IPS DF 4.7 (cell line): Measurements from ENCODE around the gene SLC38A2.

ENCODE experiments used
- DNase-seq: peaks from one replicate; pipeline ENCODE4 v3.0.0-alpha.2; 2013; ENCODE audit warnings: low spot score; ENCODE audit errors: extremely low read depth

Gene SLC38A2

DNA sequence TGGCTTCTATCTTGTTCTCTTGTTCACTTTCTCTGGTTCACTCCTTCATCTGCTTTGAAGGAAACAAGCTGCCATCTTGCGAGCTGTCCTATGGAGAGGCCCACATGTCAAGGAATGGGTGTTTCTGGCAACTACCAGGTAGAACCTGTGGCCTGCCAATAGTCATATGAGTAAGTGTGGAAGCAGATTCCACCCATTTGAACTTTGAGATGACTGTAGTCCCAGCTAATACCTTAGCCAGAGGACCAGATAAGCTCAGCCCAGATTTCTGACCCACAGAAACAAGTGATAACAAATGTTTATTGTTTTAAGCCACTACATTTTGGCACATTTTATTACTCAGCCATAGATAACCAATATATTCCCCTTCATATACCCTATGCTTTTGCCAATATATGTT is 4.0 kb upstream of the SLC38A2 start:
- no peak for DNase-seq

DNA sequence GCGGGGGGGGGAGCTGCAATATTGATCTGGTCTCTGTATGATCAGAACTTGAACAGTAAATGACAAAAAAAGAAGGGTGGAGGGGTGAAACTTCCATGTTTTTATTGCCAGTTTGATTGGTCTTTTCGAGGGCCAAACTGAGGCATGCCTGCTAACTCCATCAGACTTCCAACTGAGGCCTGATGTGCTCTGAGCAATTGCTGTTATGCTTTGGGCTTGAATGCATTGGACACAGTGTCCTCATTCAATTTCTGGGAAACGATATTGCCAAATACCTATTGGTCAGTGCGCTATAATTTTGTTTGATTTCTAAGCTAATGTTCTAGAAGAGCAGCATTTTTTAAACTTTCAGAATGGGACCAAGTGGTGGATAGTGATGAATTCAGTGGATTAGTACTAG is 2.1 kb upstream of the SLC38A2 start:
- DNase-seq = no peak

DNA sequence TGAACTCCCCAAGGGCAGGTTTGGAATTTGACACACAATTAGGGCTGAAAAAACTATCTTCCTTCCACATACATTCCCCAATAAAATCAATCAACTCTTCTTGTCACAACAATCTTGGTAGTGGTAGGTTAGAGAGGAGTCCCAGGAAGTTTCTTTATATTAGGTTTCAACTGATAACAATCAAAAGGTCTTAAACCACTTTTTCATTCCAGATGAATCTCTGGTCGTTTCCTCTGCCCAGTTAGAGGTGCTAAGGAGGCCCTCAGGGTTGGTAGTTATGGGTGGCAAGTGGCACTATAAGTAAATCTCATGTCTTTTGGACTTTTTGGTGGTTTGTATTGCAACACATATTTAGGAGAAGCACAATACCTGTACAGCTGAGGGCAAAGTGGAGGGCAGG is 1.7 kb upstream of the SLC38A2 start:
- DNase-seq = no peak

- no peak for DNase-seq
Measured at GRCh38 chr12:46373301-46374296, 1.0 kb upstream of the SLC38A2 start.

DNA sequence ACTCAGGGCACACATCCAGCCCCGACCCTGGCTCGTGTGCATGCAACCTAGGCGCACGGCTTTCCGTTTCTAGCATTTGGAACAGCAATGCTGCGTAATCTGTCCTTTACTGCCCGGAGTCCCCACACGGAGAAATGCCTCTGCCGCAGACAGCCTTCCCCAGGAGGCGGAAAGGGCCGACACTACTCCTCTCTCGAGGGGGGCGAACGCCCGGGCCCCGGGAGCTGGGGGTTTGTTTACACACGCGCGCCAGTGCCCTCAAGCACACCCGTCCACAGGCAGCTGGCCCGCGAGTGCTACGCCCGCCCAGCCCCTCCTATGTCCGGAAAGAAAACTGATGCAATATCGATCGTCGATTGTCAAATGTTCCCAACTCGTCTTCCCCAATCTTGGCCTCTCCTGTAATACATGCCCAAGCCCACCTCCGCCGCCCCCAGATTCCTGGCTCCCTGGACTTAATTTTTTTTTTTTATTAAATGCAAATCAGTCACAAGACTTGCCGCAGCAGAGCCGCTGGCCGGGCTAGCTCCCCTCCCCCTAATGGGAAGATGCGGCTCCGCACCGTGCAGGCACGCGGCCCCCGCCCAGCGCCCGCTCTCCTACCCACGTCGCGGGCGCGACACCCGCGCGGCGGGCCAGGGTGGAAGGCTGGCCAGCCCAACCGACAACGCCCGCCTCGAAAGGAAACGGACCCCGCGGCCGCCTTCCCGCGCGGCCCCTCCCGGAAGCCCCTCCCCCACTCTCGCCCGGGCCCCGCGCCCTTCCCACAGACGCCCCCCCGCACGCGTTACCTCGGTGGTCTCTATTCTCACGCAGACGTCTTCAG is 642 bp downstream of the SLC38A2 start:
- DNase-seq = no peak

DNA sequence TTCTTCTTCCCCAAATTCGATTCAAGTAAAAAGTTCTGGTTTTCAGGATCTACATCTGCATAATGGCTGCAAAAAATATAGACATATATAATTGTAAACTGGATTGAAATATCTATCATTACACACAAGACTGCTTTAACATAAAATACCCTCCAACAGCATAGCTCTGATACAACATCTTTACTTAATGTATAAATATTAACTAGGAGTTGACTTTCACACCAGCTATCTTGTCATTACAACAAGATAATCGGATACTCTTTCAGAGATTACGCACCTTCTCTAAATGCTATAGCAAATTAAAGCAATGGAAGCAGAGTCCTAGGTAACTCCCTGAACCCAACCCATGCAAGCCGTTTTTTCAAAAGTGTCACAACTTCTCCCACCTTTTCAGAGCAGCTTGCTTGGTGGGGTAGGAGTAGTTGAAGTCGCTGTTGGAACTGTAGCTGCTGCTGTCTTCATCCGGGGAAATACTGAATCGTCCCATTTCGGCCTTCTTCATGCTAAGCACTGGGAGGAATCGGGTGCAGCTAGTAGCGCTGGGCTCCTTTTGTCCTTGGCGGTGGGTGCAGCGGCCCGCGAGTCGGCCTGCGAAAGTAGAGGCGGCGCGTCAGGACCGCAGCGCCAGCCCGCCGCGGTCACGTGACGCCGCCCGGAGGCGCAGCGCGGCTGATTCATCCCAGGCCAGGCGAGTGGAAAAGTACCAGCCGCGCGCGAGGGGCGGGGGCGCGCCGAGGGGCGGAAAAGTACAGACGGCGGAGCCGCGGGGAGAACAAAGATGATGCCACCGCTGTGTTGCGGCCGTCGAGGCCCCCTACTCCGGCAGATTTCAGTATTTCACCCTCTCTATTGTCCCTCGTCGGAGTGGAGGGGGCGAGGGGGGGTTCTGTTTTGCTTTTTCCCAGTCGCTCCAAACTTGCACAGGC is 1.5 kb downstream of the SLC38A2 start:
- no peak for DNase-seq

DNA sequence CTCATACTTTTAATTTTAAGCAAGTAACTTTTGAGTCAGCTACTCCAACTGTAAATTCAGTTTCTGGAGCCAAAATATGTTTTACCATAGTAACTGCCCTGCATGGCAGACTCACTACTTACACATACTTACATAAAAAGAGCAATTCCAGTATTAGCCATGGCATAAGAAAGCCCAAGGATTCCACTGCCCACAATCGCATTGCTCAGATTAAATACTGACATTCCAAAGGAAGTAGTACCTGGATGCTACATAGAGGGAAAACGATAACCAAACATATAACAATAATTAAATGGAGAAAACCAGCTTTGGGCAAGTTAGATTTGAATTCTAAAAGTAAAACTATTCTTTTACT is 2.2 kb downstream of the SLC38A2 start:
- no peak for DNase-seq

DNA sequence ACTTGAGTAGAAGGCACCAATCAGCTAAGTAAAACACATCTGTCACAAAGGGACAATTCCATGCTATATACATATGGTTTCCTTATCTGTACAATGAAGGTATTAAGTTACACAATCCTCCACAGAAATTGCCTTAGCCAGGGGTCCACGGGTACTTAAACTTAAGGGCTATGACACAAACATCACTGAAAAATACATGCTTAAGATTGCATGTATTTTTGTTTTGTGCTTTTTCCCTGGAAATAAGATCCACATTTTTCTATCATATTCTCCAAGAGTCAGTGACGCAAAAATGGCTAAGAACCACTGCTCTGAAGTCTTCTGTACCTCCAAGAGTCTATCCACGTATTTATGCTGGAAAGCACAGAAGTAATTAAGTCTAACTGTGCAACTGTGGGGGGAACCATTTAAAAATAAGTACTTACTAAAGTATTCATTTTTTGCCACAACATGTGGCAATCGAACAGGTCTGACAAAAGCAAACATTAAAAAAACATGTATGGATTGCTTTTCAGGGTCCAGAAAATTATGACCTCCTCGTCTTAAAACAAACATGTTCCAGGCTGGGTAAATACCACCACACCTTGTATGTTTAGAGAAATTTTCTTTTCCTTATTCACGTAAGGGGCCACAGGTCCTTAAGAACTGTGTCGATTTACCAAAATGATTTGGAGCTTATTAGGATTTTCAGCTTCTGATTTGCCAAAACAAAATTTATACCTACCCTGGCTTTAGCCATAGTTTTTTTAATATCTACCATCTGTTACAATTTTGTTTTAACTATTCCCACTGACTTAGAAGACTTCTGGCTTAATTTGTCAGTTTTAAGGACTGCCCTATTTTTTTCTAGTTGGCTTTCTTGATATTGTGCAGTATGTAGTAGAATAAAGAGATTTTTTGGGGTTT is 2.8 kb downstream of the SLC38A2 start:
- no peak for DNase-seq

DNA sequence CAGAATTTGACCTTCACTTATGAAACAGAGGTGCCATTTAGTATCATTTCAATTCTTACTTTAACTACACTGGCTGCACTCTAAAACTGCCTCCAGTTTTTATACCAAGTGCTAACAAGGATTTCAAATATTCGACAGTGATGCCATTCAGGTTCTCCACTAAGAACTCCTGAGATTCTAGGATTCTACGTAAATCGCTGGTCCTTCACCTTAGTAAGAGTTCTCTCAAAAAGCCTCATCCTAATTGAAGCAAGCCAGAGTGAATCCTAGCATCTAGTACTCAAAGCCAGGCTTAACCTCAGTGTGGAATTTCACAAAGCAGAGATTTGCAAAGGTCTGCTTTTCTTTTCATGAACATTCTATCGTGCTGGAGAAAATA is 3.5 kb downstream of the SLC38A2 start:
- DNase-seq = no peak

- DNase-seq = no peak
Measured at GRCh38 chr12:46368684-46369083, 3.9 kb downstream of the SLC38A2 start.

DNA sequence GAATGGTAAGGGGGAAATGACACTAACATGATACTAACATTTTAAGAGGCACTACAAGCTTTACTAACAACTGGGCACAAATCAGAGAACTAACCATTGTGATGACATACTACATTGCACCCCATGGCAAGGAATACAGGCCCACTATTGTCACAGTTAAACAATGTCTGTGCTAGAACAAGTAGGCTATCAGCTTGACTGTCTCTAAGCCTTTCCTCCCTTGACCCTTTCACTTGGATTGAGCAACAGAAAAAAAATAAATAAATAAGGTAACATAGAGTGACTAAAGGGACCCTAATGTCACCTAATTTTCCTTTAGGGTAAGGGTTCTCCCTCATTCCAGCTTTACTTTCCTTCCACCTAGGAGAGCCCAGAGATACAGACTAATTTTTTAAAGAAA is 4.4 kb downstream of the SLC38A2 start:
- no peak for DNase-seq

DNA sequence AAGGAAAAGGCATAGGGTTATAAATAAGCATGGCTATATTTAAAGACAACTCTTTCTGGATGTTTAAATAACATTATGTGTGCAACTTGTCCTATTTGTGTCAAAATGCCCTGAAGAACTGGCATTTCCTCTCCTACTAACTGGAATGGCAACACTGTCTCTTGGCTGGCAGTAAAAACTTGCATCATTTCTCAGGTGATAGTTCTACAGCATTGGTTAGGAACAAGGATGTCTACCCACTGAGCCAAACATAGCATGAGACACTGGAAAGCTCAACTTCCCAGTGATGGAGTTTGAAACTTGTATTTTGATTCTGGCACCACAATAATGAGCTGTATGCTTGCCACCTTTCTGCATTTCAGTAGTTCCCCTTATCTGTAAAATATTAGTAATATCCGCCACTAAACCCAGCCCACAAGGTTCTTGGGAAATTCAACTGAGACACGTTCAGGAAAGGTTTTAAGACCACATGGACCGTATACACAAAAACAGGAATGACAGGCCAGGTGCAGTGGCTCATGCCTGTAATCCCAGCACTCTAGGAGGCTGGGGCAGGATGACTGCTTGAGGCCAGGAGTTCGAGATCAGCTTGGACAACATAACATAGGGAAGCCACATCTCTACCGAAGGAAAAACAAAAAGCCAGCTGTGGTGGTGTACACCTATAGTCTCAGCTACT is 5.1 kb downstream of the SLC38A2 start:
- DNase-seq = no peak

GRCh38 chr12:46366771-46367170 is 5.8 kb downstream of the SLC38A2 start:
- no peak for DNase-seq

GRCh38 chr12:46365951-46366379 is 6.6 kb downstream of the SLC38A2 start:
- no peak for DNase-seq

GRCh38 chr12:46364777-46365580 is 7.6 kb downstream of the SLC38A2 start:
- no peak for DNase-seq

- DNase-seq = no peak
Measured at GRCh38 chr12:46364300-46364696, 8.3 kb downstream of the SLC38A2 start.

- no peak for DNase-seq
Measured at GRCh38 chr12:46363582-46364299, 8.8 kb downstream of the SLC38A2 start.

DNA sequence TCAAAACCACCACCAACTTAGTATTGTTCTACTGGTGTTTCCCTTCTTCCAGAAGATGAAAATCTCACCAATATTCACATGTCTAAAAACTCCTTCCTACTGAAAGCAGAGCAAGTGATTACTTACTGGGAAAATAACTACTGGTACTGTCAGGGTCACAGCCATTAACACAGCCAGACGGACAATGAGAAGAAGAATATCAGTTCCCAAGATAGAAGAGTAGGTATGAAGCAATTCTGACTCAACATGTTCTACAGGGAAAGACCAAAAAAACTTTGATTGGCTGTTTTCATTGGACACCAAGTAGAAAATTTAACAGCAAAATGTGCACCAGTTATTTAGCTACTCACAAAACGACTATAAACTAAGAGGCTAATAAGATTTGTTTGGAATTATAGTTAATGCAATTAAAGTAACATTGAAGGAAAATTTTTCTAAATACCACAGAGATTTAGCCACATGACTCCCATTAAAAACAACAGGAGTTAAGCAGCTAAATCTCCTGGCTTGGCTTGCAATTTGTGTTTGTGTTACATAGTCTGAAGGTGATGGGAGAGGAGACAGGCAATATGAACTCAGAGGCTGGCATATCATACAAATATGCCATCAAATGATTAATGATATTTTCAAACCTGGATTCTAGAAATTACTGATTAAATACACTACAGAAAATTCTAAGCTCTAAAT is 9.5 kb downstream of the SLC38A2 start:
- no peak for DNase-seq
